Measurements from ENCODE around the gene ATAT1.
A peak's percentile ranks its signal among the peaks of the same experiment; 100 is the strongest.
"Not testable (repeated sequence)": the region's sequence is repeated elsewhere in the genome, so short reads cannot be mapped to it uniquely, and the experiment has no call there.

ATAT1 gene

DNA sequence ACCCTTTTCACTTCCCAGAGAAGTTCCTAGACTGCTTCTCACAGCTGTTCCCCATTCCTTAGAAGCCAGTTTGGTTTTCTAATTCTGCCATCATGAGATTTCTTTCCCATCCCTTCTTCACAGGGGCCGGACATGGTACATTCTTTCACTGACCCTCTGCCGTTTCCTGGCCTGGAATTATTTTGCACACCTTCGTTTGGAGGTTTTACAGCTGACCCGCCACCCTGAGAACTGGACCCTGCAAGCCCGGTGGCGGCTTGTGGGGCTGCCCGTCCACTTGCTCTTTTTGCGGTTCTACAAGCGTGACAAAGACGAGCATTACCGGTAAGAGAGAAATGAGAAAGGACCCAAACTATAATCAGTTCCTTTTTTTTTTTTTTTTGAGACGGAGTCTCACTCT is 24.5 kb downstream of the ATAT1 start:
- Mint-ChIP-seq H3K36me3 (ENCODE audit: low read depth) (peaks cover 32% of the 10 kb centered on the region), H3K4me3 (no peak overlapping the region), H3K9me3 (no peaks in the 10 kb centered on the region), H3K27me3 (ENCODE audit: low read depth) (no peaks in the 10 kb centered on the region), H3K4me1 (ENCODE audit: low read depth) (peaks cover 14% of the 10 kb centered on the region), H3K27ac (no peak overlapping the region)
- DNase-seq (ENCODE audit: low spot score) = no peak

DNA sequence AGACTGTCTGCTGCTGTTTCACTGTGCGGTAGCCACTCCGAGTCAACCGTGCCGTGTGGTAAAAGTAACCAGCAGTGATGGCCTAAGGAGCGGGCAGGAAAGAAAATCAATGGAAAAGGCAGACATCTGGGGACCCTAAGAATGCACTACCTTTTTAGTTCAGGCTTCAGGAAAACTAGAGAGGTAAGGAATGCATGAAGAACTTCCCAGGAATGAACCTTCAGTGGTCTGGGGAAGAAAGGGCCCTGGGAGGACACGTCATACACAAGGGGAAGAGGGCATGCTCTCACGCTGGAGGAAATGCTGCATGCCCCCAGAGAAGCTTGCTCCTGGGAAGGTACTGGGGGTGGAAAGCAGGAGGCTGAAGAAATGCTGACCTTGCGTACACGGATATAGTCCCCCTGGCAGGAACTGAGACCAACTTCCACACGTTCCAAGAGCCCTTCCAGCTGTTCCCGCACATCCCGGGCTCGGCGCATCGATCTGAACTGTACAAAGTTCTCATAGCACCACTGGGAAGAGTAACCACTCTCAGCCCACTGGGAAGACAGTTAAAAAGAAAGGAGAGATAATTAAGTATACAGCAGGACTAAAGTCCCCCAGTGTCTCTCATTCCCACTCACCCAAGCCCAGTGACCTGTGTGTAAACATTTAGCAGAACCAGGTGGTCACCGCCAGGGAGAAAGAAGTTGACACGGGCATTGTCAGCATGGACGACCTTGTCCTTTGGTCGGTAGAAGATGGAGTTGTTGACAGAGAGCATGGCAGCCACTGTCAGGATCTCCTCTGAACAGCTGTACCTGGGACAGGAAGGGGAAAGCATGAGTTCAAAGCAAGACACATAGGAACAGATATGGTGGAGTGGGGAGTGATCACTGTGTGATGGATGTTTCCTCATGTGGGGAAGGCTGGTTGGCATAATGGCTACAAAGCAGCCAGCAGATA is 28.4 kb downstream of the ATAT1 start:
- Mint-ChIP-seq H3K36me3 (ENCODE audit: low read depth) (peaks cover 55% of the 10 kb centered on the region), H3K27ac (no peak overlapping the region), H3K4me1 (ENCODE audit: low read depth) (no peaks in the 10 kb centered on the region)

DNA sequence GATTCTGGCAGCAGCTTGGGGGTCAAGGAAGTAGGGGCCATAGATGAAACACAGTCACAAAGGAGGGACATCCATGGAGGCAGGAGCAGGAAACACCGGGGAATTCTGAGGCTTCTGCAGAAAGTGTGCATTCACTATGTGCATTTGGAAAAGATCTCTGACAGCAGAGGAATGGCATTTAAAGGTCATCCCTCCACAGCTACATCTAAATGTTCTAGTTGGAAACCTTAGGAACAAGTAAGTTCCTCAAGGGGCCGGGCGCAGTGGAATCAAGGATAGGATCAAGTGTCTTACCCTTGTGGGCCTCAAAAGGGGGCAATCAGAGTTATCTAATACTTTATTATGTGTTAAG is 29.0 kb downstream of the ATAT1 start:
- Mint-ChIP-seq H3K36me3 (ENCODE audit: low read depth) (peaks cover 57% of the 10 kb centered on the region), H3K4me3 (no peak overlapping the region), H3K9me3 (no peaks in the 10 kb centered on the region), H3K4me1 (ENCODE audit: low read depth) (no peaks in the 10 kb centered on the region), H3K27me3 (ENCODE audit: low read depth) (no peaks in the 10 kb centered on the region), H3K27ac (no peak overlapping the region)
- no peak for DNase-seq (ENCODE audit: low spot score)

More for the DNA sequence above, 28.4 kb downstream of the ATAT1 start:
- no peaks in the 10 kb centered on the region for H3K9me3 Mint-ChIP-seq
- no peaks in the 10 kb centered on the region for H3K27me3 Mint-ChIP-seq (ENCODE audit: low read depth)
- no peak for DNase-seq (ENCODE audit: low spot score)
- H3K4me3 Mint-ChIP-seq = no peak overlapping the region

DNA sequence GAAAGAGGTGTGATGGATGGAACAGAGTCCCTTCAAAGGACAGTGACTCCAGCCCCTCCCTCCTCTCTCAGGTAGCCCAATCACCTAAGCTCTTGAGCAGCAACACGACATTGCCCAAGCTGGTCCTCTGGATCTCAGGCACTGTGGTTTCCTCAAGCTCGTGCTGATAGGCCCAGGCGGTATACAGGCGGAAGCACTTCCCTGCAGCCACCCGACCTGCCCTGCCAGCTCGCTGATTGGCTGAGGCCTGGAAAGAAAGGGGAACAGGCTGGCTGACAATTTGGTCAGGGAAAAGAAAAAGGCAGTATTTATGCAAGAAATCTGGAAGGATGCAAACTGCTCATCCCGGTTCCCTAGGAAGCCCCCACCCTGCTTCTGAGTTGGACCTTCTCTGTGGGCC is 29.8 kb downstream of the ATAT1 start:
- Mint-ChIP-seq H3K9me3 (no peaks in the 10 kb centered on the region), H3K27ac (no peak overlapping the region), H3K27me3 (ENCODE audit: low read depth) (no peaks in the 10 kb centered on the region), H3K36me3 (ENCODE audit: low read depth) (peaks cover 56% of the 10 kb centered on the region), H3K4me3 (no peak overlapping the region), H3K4me1 (ENCODE audit: low read depth) (no peaks in the 10 kb centered on the region)
- DNase-seq (ENCODE audit: low spot score) = no peak

DNA sequence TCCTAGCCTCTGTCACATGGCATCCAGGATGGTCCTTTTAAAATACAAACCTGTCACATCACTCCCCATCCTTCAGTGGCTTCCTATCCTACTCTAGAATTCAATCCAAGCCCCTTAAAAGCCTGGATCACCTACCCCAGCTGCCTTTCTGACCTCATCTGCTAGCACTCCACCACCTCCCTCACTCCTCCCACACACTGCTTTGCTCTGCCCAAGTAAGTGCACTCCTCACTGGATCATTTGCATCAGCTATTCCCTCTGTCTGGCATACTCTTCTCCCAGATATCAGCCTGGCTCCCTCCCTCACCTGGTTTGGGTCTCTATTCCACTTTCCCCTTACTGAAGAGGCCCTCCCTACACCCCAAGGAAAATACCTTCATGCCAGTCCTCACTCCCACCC is 30.8 kb downstream of the ATAT1 start:
- no peak overlapping the region for H3K27ac Mint-ChIP-seq
- H3K4me1 Mint-ChIP-seq (ENCODE audit: low read depth) = no peaks in the 10 kb centered on the region
- no peak overlapping the region for H3K4me3 Mint-ChIP-seq
- H3K36me3 Mint-ChIP-seq (ENCODE audit: low read depth) = peaks cover 53% of the 10 kb centered on the region
- DNase-seq (ENCODE audit: low spot score) = no peak
- H3K9me3 Mint-ChIP-seq = no peaks in the 10 kb centered on the region
- no peaks in the 10 kb centered on the region for H3K27me3 Mint-ChIP-seq (ENCODE audit: low read depth)

DNA sequence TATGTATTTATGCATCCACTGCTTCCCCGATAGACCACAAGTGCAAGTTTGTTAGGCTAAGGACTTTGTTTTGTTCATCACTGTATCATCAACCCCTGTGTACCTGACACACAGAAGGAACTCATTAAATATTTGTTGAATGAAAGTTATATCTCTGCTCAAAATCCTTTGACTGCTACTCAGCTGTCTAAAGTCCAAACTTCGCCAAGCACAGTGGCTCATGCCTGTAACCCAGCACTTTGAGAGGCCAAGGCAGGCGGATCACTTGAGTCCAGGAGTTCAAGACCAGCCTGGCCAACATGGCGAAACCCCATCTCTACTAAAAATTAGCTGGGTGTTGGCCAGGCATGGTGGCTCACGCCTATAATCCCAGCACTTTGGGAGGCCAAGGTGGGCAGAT is 31.2 kb downstream of the ATAT1 start:
- H3K36me3 Mint-ChIP-seq (ENCODE audit: low read depth) = peaks cover 58% of the 10 kb centered on the region
- not testable (repeated sequence) for H3K27me3 Mint-ChIP-seq (ENCODE audit: low read depth)

DNA sequence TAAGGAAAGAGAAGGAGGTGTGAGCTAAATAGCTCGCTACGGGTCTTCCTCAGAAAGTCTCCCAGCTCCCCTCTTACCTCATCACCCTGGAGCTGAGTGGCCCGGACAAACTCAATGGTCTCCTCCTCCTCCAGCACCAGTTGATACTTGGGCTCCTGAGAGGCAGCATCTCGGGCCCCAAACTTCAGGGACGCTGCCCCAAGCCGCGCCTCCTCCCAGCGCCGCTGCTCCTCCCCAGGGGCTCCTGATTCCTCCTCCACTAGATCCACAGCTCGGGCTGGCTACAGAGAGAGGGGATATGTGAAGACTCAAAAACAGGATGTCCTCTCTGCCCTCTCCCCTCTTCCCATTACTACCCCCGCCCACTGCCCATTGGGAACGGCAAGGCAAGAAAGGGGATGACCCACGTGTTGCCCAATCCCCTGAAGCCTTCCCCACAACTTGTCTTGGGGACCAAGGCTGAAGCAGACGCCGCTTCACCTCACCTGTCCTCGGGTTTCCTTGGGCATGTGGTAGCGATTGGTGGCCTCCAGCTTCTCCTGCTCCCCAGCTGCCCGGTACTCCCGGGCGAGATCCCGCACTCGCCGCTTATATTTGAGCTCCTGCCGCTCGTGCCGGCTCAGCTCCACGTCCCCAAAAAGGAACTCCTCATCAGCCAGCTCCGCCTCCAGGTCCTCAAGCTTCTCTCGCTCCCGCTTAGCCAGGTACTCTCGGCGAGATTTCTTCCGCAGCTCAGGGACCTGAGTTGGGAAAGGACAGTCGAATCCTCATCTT is 38.5 kb downstream of the ATAT1 start:
- Mint-ChIP-seq H3K27ac (no peak overlapping the region), H3K27me3 (ENCODE audit: low read depth) (no peaks in the 10 kb centered on the region), H3K4me3 (no peak overlapping the region), H3K9me3 (no peaks in the 10 kb centered on the region), H3K36me3 (ENCODE audit: low read depth) (peaks cover 48% of the 10 kb centered on the region), H3K4me1 (ENCODE audit: low read depth) (peaks cover 4% of the 10 kb centered on the region)
- DNase-seq (ENCODE audit: low spot score) = no peak

More for the DNA sequence above, 31.2 kb downstream of the ATAT1 start:
- not testable (repeated sequence) for H3K27ac Mint-ChIP-seq; DNase-seq (ENCODE audit: low spot score); H3K4me1 Mint-ChIP-seq (ENCODE audit: low read depth); H3K9me3 Mint-ChIP-seq; H3K4me3 Mint-ChIP-seq

DNA sequence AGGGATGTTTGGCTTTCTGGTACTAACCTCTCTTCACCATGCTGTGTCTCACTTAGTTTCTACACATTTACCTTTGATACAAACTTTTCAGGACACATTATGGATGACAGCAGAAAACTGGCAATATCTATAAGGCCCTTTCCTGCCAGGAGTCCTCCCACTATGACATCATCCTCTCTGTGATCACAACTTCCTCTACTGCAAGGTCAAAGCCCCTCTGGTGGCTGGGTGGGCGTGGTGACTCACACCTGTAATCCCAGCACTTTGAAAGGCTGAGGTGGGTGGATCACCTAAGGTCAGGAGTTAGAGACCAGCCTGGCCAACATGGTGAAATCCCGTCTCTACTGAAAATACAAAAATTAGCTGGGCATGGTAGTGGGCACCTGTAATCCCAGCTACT is 39.6 kb downstream of the ATAT1 start:
- not testable (repeated sequence) for H3K4me3 Mint-ChIP-seq; H3K27me3 Mint-ChIP-seq (ENCODE audit: low read depth); H3K9me3 Mint-ChIP-seq; H3K27ac Mint-ChIP-seq
- Mint-ChIP-seq H3K36me3 (ENCODE audit: low read depth) (peaks cover 53% of the 10 kb centered on the region), H3K4me1 (ENCODE audit: low read depth) (peaks cover 12% of the 10 kb centered on the region)
- DNase-seq (ENCODE audit: low spot score) = peak; percentile 49

DNA sequence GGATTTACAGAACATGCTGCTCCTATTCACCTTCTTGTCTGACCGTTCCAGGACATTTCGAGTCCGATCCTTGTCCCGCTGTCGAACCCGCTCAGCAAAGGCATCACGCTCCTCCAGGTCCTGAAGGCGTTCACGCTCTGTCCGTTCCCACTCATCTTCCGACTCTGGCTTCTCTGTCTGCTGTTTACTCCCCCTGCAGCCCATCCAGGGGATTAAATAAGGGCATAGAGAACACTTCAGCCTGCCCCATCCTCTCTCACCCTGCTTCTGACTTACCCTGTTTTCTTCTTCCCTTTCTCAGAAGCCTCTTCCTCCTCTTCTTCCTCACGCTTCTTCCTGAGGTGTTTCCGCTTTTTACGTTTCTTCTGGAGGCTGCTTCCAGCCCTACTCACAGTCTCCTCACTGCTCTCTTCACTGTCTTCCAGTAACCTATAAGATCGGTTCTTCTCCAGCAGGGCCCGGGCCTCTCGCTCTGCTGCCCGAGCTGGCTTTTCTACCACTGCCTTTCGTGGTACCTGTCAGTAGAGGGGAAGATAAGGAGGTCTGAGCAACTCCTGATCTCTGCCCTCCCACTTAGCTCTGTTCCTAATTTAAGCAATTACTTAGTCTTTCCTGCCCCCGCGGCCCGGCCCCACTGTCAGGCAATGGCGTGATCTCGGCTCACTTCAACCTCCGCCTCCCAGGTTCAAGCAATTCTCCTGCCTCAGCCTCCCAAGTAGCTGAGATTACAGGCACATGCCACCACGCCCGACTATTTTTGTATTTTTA is 44.3 kb downstream of the ATAT1 start:
- Mint-ChIP-seq H3K27ac (peak overlapping the region; percentile 51), H3K36me3 (ENCODE audit: low read depth) (peaks cover 28% of the 10 kb centered on the region), H3K4me1 (ENCODE audit: low read depth) (peaks cover 20% of the 10 kb centered on the region), H3K9me3 (no peaks in the 10 kb centered on the region), H3K27me3 (ENCODE audit: low read depth) (no peaks in the 10 kb centered on the region), H3K4me3 (peak overlapping the region; percentile 96)
- no peak for DNase-seq (ENCODE audit: low spot score)

DNA sequence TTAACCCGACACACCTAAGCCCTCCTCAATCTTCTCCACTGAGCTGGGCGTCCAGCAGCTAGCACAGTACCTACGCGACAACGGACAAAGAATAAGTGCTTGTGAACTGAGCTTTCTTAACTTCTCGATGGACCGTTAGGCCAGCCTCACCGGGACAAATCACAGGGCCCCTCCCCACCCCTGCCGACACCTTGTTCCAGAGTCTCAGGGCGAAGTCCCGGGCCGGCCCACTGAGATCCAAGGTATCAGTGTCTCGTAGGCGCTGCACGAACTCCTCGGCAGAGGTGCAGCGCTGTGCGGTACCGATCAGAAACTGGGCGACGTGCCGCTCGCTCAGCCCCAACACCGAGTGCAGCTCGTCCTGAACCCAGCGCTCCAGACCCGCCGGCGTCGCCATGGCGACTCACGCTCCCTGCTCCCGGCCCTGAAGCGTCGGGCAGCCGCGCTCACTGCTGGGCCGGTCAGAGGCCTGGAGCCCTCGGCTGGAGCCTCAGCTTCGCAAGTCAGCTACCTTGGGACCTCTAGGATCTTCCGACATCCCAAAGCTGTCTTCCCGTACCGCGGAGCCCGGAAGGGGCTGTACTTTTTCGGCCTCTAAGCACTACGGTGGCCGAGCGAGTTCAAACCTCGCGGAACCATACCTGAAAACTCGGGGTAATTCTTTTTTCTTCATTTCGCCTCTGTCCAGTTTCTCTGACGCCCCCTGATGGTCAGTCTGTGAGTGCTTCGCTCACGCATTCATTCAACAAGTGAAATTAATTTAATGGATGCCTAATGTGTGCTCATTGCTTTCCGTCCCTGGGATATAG is 46.0 kb downstream of the ATAT1 start, which contains the start of gene DHX16:
DHX16 (minus strand) TSS at position 562 of the 809 bp plus-strand sequence; CDS start at position 397, 165 bp downstream.
- Mint-ChIP-seq H3K4me3 (peak within 1 kb of the TSS; percentile 96), H3K4me1 (ENCODE audit: low read depth) (peaks cover 25% of the 10 kb centered on the region), H3K9me3 (no peaks in the 10 kb centered on the region), H3K27me3 (ENCODE audit: low read depth) (no peaks in the 10 kb centered on the region), H3K36me3 (ENCODE audit: low read depth) (peaks cover 34% of the 10 kb centered on the region), H3K27ac (peak within 1 kb of the TSS; percentile 76)
- DNase-seq (ENCODE audit: low spot score) = peak; percentile 87

DNA sequence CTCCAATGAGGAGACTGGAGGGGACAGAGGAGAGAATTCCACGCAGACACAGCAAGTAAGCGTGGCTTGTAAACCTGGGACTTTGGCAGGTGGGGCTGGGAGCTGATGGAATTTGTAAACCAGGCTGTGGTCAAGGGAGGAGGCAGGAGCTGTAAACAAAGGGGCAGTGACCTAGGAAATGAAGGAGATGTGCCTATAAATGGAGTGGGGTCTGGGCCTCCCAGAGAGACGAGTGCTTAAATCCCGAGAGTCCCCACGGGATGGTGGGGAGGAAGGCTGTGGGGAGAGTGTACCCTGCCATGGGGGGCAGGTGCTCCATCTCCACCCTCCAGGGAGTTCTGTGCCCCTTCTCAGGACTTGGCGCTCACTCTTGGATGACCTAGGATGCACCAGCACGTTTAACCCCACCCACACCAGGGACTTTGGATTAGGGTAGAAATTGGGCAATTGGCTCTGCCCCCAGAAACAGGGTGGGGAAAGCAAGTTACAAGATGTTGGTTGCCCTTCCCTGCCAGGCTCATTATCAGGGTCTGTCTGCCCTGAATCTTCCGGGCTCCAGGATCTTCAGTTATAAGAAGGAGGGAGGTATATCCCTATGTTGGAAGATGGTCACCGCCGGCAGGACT is 50.1 kb downstream of the ATAT1 start:
- H3K9me3 Mint-ChIP-seq = no peaks in the 10 kb centered on the region
- H3K27ac Mint-ChIP-seq = peak overlapping the region; percentile 70
- no peak for DNase-seq (ENCODE audit: low spot score)
- no peaks in the 10 kb centered on the region for H3K27me3 Mint-ChIP-seq (ENCODE audit: low read depth)
- H3K4me3 Mint-ChIP-seq = peak overlapping the region; percentile 8
- peaks cover 48% of the 10 kb centered on the region for H3K36me3 Mint-ChIP-seq (ENCODE audit: low read depth)
- peaks cover 30% of the 10 kb centered on the region for H3K4me1 Mint-ChIP-seq (ENCODE audit: low read depth)

DNA sequence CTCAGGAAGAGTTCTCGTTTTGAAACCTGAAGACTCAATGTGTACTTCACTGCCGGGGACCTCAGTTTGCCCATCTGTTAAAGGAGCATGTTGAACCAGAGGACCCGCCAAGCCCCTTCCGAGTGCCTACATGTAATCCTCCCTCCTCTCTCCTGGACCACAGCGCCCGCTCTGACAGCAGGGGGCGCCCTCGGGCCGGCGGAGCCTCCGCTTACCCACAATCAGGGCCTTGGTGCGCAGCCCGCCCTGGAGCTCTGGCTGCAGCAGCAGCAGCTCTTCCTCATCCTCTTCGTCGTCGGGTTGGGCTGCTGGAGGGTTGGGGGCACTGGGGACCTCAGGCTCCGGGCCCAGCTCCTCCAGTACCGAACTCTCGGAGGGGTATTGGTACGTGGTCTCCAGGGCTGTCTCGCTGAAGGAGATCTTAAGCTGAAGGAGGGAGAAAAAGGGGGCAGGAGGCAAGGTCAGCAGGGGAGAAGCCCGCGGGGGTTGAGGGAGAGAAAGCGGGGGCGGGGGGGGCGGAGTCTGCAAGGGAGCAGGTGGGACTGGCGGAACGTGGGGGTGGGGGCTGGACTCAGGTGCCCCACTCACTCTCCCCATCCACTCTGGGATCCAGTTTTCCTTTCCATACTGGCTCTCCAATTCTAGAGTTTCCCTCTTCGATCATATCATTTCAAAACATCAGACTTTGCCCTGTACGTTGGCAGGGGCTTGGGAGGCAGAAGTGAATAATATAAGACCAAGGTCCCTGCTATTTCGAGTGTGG is 52.5 kb downstream of the ATAT1 start:
- peaks cover 71% of the 10 kb centered on the region for H3K36me3 Mint-ChIP-seq (ENCODE audit: low read depth)
- no peaks in the 10 kb centered on the region for H3K27me3 Mint-ChIP-seq (ENCODE audit: low read depth)
- peak overlapping the region; percentile 96 for H3K4me3 Mint-ChIP-seq
- peak; percentile 86 for DNase-seq (ENCODE audit: low spot score)
- no peaks in the 10 kb centered on the region for H3K9me3 Mint-ChIP-seq
- H3K27ac Mint-ChIP-seq = peak overlapping the region; percentile 78
- peaks cover 32% of the 10 kb centered on the region for H3K4me1 Mint-ChIP-seq (ENCODE audit: low read depth)
